Measurements from ENCODE around the gene ACSF3.

DNA sequence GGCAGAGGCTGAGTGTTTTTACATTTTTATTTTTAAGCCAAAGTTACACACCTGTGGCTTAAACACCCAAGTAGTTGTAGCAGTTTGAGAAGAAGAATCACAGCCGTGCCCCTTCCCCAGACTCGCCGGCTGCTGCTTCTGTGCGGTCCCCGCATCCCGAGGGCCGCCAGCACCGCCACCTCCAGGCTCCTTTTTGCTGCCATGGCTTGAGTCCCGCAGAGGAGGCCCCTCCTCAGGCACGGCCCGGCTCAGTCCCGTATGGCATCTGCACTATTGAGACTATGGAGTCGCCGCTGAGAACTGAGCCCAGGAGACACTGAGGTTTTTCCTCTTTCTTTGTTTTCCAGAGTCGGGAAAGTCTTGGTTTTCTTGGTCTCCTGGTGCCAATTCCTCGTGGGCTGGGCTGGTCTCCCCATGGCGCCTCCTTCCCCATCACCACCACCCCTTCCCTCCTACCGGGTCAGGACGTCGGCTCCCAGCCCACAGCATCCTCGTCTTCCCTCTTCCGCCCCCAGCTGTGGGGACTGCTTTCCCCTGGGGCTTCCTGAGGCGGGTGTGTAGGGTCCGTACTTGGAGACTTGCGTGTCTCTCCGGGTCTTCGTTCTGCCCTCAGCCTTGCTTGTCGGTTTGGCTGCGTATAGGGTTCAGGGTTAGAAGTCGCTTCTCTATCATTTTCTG lies 45.3 kb downstream of the ACSF3 start:
- TF ChIP-seq GATA2 (IDR thresholded peaks at IDR 0.05; ENCODE audit: low read depth, low read length) = no peak
- no peak for TF ChIP-seq GATA3 (IDR thresholded peaks at IDR 0.05; ENCODE audit: low read depth, low read length)

Measured in SH-SY5Y (cell line).